Lower leg skin (tissue), 4 donors: ENCODE data around the gene ST6GAL1. TPM values are rescaled to one million over a fixed set of nuclear protein-coding genes. Genes with fewer than 3 reads are reported as not detected.

ENCODE experiments used
- DNase-seq, 2 donors: peaks; one replicate each; pipeline ENCODE4 v3.0.0-alpha.2; 2019; ENCODE audit warnings: low spot score in 2 of 2
- H3K4me3 ChIP-seq: fragments of 200-600 bp; sonication (generic); 2 replicates; pipeline ENCODE4 v1.5.1; 2017; ENCODE audit warnings: mild to moderate bottlenecking, low read depth; ENCODE audit not compliant: poor library complexity, severe bottlenecking
- POLR2A ChIP-seq, 2 donors: fragments of 450-650 bp; IDR thresholded peaks; one replicate each; pipeline ENCODE4 v1.6.1; 2016 to 2017; ENCODE audit warnings: antibody characterized with exemption in 2 of 2, mild to moderate bottlenecking in 1 of 2, moderate library complexity in 1 of 2
- WGBS, 2 donors: methylation state at CpG; one replicate each; pipeline ENCODE4 v1.1.5; 2018; 5-methylcytosine and 5-hydroxymethylcytosine counted together
- intact Hi-C: fragments of 100-400 bp; cut with DNase I; formaldehyde crosslinking; loops from one replicate; pipeline ENCODE4 v1.15.0; 2023; ENCODE audit warnings: low total_unique reads
- total RNA-seq, 4 donors: library from RNA; depleted of rRNA; stranded (reverse); fragments of >200 nt; gene quantifications; one replicate each; pipeline ENCODE4 v1.1.0, GENCODE V29; 2016
- TF ChIP-seq, protein P1 (sequence below), 3 donors: fragments of 450-650 bp; IDR thresholded peaks; one replicate each; pipeline ENCODE4 v1.5.1; 2016; ENCODE audit warnings: antibody characterized with exemption in 3 of 3, mild to moderate bottlenecking in 3 of 3, moderate library complexity in 2 of 3

ST6GAL1 gene
- total RNA-seq, 4 donors from 2014 or later, result 12.8 to 44.5 (median 25.2) TPM

- no peak overlapping the region for H3K4me3 ChIP-seq
- intact Hi-C loops, result no loop called here
- DNase-seq, result no peak
- 79 to 85% methylated on average over 4 of the region's 4 CpGs for WGBS, 2 donors
- TF ChIP-seq POLR2A (IDR thresholded peaks at IDR 0.05), result no peak
- TF ChIP-seq, protein P1, sequence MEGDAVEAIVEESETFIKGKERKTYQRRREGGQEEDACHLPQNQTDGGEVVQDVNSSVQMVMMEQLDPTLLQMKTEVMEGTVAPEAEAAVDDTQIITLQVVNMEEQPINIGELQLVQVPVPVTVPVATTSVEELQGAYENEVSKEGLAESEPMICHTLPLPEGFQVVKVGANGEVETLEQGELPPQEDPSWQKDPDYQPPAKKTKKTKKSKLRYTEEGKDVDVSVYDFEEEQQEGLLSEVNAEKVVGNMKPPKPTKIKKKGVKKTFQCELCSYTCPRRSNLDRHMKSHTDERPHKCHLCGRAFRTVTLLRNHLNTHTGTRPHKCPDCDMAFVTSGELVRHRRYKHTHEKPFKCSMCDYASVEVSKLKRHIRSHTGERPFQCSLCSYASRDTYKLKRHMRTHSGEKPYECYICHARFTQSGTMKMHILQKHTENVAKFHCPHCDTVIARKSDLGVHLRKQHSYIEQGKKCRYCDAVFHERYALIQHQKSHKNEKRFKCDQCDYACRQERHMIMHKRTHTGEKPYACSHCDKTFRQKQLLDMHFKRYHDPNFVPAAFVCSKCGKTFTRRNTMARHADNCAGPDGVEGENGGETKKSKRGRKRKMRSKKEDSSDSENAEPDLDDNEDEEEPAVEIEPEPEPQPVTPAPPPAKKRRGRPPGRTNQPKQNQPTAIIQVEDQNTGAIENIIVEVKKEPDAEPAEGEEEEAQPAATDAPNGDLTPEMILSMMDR (IDR thresholded peaks at IDR 0.05), result no peak
Measured at GRCh38 chr3:186960347-186960746, 30.0 kb downstream of the ST6GAL1 start.

DNA sequence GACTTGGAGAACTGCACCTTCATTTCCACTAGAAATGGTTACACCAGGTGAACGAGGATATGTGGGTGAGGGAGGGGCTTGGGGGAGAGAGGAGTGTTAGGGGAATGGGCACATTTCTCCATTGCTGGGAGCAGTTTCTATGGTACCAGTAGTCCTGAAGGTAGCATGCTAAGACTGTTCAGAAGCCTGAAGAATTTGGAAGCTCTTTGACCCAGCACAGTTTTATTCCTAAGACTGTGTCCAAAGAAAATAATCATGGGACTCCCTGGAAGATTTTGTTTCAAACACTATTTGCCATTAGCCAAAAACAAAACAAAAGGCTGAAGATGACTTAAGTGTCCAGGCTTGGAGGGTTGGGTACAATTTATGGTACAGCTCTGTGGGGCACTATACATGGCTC, 32.1 kb downstream of the ST6GAL1 start:
- intact Hi-C loops, result no loop called here
- H3K4me3 ChIP-seq, result no peak overlapping the region
- 63 to 65% methylated on average over 1 of the region's 1 CpG for WGBS, 2 donors
- DNase-seq, result no peak
- TF ChIP-seq, protein P1 (IDR thresholded peaks at IDR 0.05), result no peak
- no peak for TF ChIP-seq POLR2A (IDR thresholded peaks at IDR 0.05)

GRCh38 chr3:186963636-186964035, 33.3 kb downstream of the ST6GAL1 start:
- TF ChIP-seq, protein P1 (IDR thresholded peaks at IDR 0.05), result no peak
- TF ChIP-seq POLR2A (IDR thresholded peaks at IDR 0.05), result no peak
- H3K4me3 ChIP-seq, result no peak overlapping the region
- 66 to 72% methylated on average over 5 of the region's 5 CpGs for WGBS, 2 donors
- intact Hi-C loops, result no loop called here
- peak in 1 of 2 donors; percentile 70 for DNase-seq

GRCh38 chr3:186964071-186964470, 33.7 kb downstream of the ST6GAL1 start:
- no peak for TF ChIP-seq POLR2A (IDR thresholded peaks at IDR 0.05)
- TF ChIP-seq, protein P1 (IDR thresholded peaks at IDR 0.05), result no peak
- no peak overlapping the region for H3K4me3 ChIP-seq
- intact Hi-C loops, result no loop called here
- no peak for DNase-seq
- WGBS, 2 donors, result 95 to 97% methylated on average over 6 of the region's 6 CpGs

DNA sequence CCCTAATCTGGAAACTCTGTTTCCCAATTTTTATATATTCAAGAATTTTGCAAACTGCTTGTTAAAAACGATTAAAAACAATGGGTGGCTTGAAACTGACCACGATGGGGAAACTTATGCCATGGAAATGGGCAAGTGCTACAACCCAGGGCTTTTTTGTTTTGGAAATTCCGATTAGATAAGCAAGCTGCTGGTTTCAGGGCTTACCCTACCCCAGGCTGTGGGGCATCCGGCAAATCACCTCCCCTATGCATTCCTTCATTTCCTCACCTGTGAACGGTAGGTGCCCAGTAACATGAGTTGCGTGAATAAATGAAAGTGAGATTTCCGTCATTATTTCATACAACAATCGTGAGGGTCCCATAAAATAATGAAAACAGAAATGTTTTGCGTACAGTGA, 34.3 kb downstream of the ST6GAL1 start:
- no peak for DNase-seq
- 59 to 73% methylated on average over 9 of the region's 9 CpGs for WGBS, 2 donors
- no peak for TF ChIP-seq POLR2A (IDR thresholded peaks at IDR 0.05)
- TF ChIP-seq, protein P1 (IDR thresholded peaks at IDR 0.05), result no peak
- H3K4me3 ChIP-seq, result no peak overlapping the region
- intact Hi-C loops, result no loop called here

- no peak for DNase-seq
- intact Hi-C loops, result no loop called here
- TF ChIP-seq, protein P1 (IDR thresholded peaks at IDR 0.05), result no peak
- no peak for TF ChIP-seq POLR2A (IDR thresholded peaks at IDR 0.05)
Measured at GRCh38 chr3:186965141-186965879, 35.0 kb downstream of the ST6GAL1 start.

More at GRCh38 chr3:186965141-186965879, 35.0 kb downstream of the ST6GAL1 start:
- 73 to 81% methylated on average over 10 of the region's 10 CpGs for WGBS, 2 donors
- H3K4me3 ChIP-seq, result no peak overlapping the region
